ENCODE results near the gene PLA2G2F.

- TF ChIP-seq ELF4 (IDR thresholded peaks at IDR 0.05) (no peak), FOXM1 (IDR thresholded peaks at IDR 0.05; ENCODE audit: borderline replicate concordance) (no peak), FOXK2 (IDR thresholded peaks at IDR 0.05) (no peak), SUZ12 (IDR thresholded peaks at IDR 0.05) (no peak), ARNT (IDR thresholded peaks at IDR 0.05) (no peak)
Observed at GRCh38 chr1:20141466-20141865, 2.3 kb downstream of the PLA2G2F start.

Data from HEK293T (cell line).